ENCODE measurements around the gene VKORC1.
A peak's percentile ranks its signal among the peaks of the same experiment; 100 is the strongest.

VKORC1 gene

DNA sequence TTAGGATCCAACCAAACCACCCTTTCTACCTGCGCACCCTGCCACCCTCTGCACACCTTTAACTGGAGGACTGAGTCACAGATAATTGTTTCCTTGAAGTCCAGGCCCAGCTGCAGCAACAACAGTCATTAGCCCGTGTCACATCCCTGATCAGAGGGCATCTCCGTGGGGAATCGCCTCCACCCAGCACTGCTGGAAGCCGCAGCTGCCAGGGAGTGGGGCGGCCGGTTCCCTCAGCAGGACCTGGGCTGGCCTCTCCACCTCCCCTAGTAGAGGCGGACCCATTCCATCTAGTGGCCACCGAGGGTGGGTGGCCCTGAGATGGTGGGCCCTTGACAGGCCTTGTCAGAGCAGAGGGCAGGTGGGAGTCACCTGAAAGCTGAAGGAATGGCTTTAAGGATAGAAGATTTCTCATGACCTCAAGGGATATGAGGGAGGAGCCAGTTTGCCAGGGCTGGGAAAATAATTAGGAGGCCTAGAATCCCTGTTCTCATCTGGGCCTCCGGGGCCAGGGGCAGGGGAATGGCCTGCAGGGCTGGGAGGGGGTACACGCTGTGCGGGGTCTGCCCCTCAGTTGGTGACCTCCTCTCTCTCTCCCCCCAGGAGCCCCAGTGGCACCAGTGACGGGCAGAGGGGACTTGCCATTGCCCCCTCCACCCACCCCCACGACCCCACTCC, 12.1 kb downstream of the VKORC1 start:
- no peak for DNase-seq (ENCODE audit: low read depth)

DNA sequence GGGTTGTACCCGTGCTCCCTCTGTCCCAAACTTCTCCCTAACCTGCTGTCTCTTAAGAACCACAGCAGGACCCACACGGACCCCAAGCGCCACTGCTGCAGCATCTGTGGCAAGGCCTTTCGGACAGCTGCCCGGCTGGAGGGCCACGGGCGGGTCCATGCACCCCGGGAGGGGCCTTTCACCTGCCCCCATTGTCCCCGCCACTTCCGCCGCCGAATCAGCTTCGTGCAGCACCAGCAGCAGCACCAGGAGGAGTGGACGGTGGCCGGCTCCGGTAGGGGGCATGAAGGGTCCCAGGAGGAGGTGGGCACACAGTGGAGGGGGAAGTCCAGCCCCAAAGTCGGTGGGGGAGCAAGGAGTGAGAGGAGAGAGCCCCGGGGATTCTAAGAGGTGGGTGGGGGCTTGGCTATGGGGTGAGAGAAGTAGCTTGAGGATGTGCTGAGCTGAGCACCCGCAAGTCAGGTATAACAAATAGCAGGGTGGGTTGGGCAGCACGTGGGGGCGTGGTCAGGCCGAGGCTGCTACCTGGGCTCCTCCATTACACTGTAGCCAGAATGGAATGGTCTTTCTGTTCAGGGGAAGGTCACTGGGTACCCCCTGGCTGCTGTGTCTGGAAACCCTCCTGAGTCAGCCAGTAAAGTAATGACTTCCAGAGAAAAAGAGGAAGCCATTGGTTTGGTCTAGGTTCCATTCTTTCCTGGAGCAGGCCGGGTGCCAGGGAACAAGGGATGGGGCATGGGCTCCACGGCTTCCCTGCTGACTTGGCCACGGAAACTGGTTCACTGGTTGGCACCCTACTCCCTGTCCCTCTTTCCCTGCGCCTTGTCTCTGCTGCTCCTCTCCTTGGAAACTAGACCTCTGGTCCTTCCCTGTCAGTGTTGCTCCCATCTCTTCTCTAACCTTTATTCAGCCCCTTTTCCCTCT, 12.9 kb downstream of the VKORC1 start:
- no peak for DNase-seq (ENCODE audit: low read depth)

DNA sequence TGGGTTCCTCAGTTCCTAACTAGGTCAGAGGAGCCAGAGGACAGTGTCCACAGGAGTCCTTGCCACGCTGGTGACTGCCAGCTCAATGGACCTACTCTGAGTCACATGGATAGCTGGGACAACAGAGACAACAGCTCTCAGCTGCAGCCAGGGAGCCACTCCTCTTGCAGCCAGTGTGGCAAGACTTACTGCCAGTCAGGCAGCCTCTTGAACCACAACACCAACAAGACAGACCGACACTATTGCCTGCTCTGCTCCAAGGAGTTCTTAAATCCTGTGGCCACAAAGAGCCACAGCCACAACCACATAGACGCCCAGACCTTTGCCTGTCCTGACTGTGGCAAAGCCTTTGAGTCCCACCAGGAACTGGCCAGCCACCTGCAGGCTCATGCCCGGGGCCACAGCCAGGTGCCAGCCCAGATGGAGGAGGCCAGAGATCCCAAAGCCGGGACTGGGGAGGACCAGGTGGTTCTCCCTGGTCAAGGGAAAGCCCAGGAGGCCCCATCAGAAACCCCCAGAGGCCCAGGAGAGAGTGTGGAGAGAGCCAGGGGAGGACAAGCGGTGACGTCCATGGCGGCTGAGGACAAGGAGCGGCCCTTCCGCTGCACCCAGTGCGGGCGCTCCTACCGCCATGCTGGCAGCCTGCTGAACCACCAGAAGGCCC, 13.7 kb downstream of the VKORC1 start:
- DNase-seq (ENCODE audit: low read depth) = no peak

DNA sequence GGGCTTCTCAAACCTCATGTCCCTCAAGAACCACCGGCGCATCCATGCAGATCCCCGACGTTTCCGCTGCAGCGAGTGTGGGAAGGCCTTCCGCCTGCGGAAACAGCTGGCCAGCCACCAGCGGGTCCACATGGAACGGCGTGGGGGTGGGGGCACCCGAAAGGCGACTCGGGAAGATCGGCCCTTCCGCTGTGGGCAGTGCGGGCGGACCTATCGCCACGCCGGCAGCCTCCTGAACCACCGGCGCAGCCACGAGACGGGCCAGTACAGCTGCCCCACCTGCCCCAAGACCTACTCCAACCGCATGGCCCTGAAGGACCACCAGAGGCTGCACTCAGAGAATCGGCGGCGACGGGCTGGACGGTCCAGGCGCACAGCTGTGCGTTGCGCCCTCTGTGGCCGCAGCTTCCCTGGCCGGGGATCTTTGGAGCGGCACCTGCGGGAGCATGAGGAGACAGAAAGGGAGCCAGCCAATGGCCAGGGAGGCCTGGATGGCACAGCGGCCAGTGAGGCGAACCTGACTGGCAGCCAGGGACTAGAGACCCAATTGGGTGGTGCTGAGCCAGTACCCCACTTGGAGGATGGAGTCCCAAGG, 14.5 kb downstream of the VKORC1 start:
- DNase-seq (ENCODE audit: low read depth) = no peak

- DNase-seq (ENCODE audit: low read depth) = no peak
These were observed 15.2 kb downstream of the VKORC1 start for GRCh38 chr16:31079342-31079944.

DNA sequence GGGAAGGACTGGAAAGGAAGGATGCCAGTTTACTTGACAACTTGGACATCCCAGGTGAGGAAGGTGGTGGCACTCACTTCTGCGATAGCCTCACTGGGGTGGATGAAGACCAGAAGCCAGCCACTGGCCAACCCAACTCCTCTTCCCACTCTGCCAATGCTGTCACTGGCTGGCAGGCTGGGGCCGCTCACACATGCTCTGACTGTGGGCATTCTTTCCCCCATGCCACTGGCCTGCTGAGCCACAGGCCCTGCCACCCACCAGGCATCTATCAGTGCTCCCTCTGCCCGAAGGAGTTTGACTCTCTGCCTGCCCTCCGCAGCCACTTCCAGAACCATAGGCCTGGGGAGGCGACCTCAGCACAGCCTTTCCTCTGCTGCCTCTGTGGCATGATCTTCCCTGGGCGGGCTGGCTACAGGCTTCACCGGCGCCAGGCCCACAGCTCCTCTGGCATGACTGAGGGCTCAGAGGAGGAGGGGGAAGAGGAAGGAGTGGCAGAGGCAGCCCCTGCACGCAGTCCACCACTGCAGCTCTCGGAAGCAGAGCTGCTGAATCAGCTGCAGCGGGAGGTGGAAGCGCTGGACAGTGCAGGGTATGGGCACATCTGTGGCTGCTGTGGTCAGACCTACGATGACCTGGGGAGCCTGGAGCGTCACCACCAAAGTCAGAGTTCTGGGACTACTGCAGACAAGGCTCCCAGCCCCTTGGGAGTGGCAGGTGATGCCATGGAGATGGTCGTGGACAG, 15.8 kb downstream of the VKORC1 start:
- no peak for DNase-seq (ENCODE audit: low read depth)

- DNase-seq (ENCODE audit: low read depth) = no peak
These were observed 16.8 kb downstream of the VKORC1 start for GRCh38 chr16:31077592-31078396.

DNA sequence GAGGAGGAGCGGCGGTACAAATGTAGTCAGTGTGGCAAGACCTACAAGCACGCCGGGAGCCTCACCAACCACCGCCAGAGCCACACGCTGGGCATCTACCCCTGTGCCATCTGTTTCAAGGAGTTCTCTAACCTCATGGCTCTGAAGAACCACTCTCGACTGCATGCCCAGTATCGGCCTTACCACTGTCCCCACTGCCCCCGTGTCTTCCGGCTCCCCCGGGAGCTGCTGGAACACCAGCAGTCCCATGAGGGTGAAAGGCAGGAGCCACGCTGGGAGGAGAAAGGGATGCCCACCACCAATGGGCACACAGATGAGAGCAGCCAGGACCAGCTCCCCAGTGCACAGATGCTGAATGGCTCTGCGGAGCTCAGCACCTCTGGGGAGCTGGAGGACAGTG, 17.6 kb downstream of the VKORC1 start:
- no peak for DNase-seq (ENCODE audit: low read depth)

DNA sequence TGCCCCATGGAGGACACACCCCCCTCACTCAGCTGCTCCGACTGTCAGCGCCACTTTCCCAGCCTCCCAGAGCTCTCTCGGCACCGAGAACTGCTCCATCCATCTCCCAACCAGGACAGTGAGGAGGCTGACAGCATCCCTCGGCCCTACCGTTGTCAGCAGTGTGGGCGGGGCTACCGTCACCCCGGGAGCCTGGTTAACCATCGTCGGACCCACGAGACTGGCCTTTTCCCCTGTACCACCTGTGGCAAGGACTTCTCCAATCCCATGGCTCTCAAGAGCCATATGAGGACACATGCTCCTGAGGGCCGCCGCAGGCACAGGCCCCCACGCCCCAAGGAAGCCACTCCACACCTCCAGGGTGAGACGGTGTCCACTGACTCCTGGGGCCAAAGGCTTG, 18.3 kb downstream of the VKORC1 start:
- no peak for DNase-seq (ENCODE audit: low read depth)

DNA sequence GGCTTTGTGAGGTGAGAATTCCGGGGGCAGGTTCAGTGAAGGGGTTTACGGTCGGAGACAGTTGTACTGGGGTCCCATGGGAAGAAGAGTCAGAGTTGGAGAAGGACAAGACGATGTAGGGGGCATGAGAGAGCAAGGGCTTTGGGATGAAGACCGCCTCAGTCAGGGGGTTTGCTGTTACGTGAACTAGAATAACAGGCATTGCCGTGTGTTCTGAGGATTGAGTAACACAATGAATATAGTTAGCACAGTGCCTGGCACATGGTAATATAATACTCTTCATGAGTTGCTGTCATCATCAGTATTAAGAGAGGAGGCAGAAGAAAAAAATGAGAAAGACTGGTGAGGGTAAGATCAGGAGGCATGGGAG, 19.8 kb downstream of the VKORC1 start:
- DNase-seq (ENCODE audit: low read depth) = no peak

DNA sequence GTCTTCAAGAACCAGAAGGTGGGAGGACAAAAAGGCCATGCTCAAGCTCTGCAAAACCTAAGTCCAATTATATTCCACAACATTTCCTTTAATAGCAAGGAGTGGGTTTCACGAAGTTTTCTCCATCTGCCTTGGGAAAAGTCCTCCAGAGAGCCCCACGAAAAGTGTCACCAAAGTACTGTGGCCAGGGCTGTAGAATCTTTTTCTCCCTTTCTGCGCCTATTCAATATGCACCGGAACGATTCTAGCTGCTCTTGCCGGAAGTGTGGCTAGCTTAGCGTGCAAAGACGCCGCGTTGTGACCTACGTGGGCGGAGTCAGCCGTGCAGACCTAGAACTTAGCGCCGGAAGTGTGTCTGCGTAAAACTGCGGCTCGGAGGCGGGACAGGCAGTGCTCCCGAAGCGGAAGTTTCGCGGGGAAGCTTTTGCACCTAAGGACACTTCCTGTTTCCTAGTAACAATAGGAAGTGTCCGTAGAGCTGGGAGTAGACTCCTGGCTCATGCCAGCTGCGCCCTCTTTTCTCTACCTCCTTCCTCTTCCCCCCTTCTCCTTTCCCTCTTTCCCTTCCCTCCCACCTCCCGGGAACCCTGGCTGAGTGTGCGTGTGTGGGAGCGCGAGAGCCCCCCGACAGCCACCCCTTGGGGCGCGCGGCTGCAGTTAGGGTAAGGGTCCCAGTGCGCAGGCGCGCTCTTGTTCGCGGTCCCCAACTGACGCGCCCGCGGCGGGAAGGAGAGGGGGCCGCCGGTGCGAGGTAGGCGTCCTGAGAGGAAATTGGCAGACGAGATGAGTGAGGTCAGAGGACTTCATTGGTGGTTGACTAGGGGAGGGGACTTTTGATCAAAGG, 20.4 kb downstream of the VKORC1 start, which contains the start of the genes ZNF646 and ZNF668:
ZNF646 (plus strand) TSS at position 453 of the 844 bp plus-strand sequence. CDS start 1,903 bp downstream, outside the sequence.
ZNF668 (minus strand) TSS at position 271 of the 844 bp plus-strand sequence. CDS start 9,781 bp downstream, outside the sequence.
- peak; percentile 94 for DNase-seq (ENCODE audit: low read depth)

GRCh38 chr16:31073142-31073969, 21.2 kb downstream of the VKORC1 start:
- peak; percentile 68 for DNase-seq (ENCODE audit: low read depth)

DNA sequence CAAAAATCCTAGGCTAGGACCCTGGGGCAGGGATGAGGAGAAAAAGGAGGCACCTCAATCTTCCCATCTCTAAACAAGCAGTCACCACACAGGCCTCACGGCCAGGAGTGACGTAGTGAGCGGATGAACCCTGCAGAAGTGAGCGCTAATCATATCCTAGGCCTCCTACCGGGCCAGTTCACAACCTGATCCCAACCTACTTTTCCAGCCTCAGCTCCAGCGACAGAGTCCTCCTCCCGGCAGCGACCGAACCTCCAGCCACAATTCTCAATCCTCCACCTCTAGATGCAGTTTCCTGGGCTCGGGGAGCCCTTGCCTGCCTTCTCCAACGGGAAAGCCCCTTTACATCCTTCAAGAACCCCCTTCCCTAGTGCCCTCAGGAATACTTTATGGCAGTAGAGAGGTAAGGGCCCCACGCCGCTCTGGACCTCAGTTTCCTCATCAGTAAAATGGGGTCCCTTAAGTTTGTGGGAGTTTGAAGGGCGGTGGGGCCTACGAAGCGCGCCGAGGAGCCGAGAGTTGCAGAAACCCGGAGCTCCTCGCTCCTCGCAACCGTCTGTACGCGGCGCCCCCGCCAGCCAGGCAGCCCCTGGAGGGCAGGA, 22.0 kb downstream of the VKORC1 start:
- DNase-seq (ENCODE audit: low read depth) = no peak

DNA sequence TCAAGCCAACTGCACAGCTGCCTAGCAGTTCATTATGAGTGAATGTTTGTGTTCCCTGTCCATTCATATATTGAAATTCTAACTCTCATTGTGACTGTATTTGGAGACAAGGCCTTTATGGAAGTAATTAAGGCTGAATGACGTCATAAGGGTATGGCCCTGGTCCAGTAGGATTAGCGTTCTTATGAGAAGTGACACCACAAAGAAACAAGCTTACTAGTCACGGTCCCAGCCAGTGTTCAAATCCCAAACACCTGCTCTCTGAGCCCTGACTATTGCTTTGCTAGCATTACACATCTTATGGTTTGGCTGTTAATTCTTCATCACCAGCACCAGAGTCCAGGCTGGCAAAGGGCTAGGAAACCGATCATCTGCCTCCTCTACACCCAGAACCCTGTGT, 22.7 kb downstream of the VKORC1 start:
- DNase-seq (ENCODE audit: low read depth) = peak; percentile 31

DNA sequence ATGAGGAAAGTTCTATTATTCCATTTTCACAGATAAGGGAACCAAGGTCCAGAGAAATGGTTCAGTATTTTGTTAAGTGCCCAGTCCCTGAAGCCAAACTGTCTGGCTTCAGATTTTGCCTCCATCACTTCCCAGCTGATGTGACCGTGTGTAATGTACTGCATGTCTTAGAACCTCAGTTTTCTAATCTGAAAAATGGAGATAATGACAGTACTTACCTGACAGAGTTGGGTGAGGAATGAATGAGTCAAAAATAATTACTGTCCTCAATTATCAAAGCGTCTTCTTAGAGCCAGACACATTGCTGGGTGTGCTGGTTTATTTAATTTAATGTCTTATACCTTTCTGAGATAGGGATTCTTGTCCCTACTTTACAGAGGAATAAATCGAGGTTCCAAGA, 27.3 kb downstream of the VKORC1 start:
- DNase-seq (ENCODE audit: low read depth) = no peak

- DNase-seq (ENCODE audit: low read depth) = peak; percentile 90
These were observed 29.6 kb downstream of the VKORC1 start for GRCh38 chr16:31064882-31065461.

GRCh38 chr16:31063843-31064611, 30.6 kb downstream of the VKORC1 start:
- no peak for DNase-seq (ENCODE audit: low read depth)
